Fibroblast of skin of left quadriceps (primary cell): ENCODE results near the gene ISY1.
"Not testable (repeated sequence)": the region's sequence is repeated elsewhere in the genome, so short reads cannot be mapped to it uniquely, and the experiment has no call there.

Experiments
- DNase-seq, 2 experiments: peaks; one replicate each; pipeline ENCODE4 v3.0.0-alpha.2; 2013; ENCODE audit warnings: low read depth in 2 of 2

ISY1 gene

DNA sequence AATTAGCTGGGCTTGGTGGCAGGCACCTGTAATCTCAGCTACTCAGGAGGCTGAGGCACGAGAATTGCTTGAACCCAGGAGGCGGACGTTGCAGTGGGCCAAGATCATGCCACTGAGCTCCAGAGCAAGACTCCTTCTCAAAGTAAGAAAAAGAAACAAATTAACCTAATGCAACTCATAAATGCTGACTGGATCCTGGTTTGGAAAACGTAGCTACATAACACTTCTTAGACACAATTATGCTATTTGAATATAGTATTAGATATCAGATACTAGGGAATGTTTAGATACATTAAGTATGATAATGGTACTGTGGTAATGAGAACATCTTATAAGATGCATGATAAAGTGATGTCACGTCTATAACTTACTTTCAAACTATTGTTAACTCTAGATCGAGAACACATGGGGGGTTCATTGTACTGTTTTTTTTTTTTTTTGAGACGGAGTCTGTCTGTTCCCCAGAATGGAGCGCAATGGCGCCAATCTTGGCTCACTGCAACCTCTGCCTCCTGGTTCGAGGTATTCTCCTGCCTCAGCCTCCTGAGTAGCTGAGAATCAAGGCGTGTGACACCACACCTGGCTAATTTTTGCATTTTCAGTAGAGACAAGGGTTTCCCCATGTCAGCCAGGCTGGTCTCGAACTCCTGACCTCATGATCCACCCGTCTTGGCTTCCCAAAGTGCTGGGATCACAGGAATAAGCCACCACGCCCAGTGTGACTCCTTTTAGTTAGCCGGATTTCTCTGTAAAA, 5.9 kb upstream of the ISY1 start:
- no peak for DNase-seq

DNA sequence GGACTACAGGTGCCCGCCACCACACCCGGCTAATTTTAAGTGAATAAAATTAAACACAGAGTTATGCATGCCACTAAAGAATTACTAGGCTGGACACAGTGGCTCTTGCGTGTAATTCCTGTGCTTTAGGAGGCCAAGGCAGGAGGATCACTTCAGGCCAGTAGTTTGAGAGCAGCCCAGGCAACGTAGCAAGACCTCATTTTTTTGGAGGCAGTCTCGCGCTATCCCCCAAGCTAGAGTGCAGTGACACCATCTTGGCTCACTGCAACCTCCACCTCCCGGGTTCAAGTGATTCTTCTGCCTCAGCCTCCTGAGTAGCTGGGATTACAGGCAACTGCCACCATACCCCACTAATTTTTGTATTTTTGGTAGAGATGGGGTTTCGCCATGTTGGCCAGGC, 4.7 kb upstream of the ISY1 start:
- not testable (repeated sequence) for DNase-seq

DNA sequence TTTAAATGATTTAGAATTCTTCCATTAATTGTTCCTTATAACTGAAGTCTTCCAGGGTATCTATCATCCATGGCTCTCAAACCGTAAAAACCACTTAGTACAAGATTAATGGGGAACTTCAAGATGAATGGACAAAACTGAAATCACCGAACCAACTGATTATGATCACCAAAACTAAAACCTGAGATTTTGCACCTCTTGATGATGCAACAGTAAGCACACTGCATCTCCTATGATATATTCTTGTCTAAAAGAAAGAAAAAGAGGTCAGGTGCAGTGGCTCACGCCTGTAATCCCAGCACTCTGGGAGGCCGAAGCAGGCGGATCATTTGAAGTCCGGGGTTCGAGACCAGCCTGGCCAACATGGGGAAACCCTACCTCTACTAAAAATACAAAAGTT, 3.6 kb upstream of the ISY1 start:
- DNase-seq, result no peak

DNA sequence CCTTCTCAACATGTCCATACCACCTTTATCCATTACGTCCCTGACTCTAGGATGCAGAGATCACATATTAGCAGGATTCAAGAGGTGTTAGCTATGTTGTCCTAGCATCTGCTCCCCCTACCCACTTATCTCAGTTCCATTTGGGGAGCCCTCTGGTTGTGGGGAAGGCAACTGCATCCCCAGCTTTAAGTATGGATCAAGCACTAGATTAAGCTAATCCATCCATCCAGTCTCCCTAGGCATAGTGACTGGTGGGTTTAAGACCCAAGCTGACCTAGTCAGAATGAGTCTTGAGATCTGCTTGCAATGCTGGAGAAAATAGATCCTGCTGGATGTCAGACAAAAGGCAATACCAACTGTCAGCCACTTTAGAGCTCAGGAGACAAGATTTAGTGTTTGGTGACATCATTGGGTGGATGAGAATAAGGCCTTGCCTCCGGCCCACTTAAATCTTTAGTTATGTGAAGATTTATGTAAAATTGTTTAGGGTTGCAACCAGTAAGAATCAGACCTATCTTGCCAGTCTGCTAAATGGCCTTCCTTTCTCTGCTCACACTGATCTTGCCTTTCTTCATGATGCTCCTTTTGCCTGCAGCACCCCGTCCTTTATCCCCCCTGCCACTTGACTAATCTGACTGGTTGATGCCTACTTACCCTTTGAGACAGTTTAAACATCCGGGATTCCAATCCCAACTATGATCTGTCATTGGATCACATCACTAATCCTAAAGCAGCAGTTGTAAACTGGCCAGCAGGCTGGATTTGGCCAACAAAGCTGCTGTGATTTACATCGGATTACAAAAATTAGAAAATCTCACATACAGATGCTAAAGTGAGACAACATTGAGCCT, 2.1 kb upstream of the ISY1 start:
- no peak for DNase-seq

DNA sequence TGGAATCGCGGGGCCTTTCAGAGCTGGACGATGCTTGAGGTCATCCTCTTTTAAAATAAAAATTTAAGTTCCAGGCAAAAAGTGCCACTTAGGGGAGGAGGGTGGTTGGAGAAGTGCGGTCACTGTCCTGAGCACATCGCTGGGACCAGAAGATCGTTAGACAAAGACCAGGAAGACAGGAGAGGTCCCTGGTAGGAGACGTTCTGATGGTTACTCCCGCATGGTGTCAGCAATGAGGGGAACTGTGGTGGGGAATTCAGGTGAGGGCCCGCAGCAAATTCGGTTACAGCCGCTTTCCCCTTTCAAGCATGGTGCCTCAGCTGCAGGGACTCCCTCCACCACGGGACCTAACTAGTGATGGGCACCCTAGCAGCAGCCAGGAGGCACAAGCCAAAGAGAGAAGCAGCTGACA, 1.0 kb upstream of the ISY1 start:
- DNase-seq, result no peak

DNA sequence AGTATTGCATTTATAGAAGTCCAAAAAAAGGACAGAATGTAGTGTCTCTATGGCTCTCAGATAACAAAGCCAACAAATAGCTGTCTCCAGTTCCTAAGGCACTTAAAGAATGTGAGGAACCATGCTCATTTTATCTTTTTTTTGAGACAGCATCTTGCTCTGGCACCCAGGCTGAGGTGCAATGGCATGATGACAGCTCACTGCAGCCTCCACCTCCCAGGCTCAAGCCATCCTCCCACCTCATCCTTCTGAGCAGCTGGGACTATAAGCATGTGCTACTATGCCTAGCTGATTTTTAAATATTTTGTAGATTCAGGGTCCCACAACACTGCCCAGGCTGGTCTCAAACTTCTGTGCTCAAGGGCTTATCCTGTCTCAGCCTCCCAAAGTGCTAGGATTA, 16.1 kb downstream of the ISY1 start:
- no peak for DNase-seq

DNA sequence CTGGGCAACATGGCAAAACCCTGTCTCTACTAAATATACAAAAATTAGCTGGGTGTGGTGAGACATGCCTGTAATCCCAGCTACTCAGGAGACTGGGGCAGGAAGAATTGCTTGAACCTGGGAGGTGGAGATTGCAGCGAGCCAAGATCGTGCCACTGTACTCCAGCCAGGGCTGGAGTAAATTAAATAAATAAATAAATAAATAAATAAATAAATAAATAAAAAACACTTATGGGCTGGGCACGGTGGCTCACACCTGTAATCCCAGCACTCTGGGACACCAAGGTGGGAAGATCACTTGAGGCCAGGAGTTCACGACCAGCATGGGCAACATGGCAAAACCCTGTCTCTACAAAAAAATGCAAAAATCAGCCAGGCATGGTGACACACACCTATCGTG, 19.9 kb downstream of the ISY1 start:
- not testable (repeated sequence) for DNase-seq

DNA sequence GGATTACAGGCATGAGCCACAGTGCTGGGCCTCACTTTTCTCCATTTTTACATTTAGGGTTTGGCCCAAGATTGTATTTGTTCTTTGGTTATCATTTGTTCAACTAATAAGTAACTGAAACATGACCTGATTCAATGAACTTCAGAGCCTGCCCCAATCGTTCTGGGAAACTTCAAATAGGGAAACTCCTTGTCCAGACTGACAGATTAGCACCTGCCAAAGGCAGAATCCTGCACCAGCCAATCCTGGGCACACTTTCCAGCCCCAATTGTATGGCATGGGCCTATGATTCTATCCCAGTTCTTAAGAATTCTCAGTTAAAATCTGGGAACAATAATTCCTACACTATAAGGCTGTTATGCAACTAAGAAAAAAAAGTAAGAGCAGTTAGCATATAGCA, 21.0 kb downstream of the ISY1 start:
- no peak for DNase-seq

DNA sequence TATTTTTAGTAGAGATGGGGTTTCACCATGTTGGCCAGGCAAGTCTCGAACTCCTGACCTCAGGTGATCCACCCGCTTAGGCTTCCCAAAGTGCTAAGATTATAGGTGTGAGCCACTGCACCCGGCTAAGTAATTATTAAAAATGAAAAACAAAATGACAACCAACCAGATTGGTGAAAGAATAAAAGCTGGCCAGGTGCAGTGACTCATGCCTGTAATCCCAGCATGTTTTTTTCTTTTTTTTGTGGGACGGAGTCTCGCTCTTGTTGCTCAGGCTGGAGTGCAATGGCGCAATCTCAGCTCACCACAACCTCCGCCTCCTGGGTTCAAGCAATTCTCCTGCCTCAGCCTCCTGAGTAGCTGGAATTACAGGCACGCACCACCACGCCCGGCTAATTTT, 24.6 kb downstream of the ISY1 start:
- DNase-seq, result not testable (repeated sequence)

DNA sequence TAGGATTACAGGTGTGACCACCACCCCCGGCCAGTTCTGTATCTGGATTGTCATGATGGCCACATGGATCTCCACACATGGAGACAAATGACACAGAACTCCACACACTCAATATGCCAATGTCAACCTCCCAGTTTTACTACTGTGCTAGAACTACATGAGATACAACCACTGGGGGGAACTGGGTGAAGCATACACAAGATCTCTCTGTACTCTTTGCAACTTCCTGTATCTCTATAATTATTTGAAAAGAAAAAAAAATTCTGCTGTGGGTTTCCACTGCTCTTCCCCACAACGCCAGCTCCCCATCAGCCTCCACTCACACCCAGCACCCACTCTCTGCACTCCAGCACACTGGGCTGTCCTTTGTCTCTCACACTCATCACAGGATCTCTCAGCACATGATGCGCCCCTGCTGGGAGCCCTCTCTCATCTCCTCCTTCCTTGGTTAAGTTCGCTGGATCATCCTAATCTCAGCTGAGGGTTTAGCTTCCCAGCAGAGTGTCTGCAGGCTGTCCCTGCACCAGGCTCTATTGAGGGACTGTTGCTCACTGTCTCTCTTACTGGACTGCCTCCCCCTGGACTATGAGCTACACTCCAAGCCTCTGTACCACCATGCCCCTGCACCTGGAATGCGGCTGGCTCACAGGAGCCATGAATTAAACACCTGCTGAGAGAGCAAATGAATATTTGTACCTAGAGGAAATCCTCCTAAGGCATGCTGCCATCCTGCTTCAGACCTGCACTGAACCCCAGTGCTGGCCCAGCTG, 28.6 kb downstream of the ISY1 start:
- no peak for DNase-seq

DNA sequence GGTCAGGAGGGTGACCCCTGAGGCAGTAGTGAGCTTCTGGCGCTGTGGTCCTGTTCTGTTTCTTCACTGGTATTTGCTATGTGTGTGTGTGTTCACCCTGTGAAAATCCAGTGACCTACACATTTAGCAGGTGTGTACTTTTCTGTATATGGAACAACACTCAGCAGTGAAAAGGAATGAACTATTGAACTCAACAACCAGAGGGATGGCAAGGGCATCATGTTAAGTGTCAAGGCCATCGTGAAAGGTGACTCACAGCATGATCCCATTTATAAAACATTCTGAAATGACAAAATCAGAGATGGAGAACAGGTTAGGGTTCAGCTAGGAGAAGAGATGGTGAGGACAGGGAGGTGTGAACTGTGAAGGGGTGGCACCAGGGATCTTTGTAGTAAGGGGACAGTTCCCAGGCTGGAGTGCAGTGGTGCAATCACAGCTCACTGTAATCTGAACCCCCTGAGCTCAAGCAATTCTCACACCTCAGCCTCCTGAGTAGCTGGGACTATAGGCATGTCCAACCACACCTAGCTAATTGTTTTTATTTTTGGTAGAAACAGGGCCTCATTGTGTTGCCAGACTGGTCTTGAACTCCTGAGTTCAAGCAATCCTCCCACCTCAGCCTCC, 29.3 kb downstream of the ISY1 start:
- no peak for DNase-seq

DNA sequence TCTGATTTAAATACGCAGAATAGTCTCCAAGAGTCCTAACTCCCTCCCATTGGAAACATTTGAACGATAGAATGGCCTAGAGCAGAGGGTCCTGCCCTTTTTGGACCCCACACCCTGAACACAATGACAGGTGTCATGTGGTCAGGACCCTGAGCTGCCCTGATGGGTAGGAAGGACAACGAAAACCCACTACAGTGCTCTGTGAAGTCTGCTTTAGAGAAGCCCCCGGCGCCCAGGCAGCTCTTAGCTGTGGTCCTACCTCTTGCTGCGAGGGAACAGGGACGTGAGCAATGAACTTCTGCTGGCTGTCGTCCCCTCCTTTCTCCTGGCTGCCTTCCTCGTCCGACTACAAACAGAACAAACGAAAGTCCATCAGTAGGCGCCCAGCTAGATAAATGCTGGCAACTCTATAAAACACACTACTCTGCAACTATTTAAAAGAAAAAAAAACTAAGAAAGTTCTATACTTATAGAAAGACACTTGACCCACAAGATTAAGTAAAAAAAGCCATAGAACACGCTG, 30.5 kb downstream of the ISY1 start:
- DNase-seq, result no peak

DNA sequence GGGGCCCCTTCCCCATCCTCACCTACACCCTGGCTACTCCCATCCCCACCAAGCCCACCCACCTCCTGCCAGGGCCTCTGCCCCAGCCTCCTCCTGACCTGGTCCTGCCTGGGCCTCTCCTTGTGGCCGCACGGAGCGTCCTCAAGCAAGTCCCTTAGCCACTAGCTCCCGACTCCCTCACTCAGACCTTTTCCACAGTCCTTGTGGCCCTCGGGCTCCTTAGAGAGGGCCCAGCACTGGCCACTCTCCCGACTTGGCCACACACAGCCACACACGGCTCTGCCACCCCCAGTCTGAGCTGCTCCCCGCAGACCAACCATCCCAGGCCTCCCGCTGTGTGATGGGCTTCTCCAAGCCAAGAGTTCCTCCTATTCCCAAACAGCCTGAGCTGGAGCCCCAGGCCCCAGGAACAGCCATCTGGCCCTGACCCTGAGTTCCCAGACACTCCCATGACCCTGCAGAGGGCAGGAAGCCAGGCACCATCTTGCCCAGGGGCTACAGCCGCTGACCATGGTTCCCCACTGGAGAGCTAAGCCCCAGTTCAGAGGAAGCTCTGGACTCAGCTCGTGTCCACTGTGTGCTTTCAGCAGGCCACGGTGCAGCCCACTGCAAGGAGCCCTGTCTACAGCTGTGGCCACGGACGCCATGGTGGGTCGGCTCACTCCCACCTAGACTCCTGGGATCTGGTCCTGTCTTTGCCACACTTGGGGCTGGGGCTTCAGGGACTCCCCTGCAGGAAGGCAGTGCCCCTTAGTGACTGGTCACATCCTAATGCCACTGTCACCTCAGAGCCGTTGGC, 32.3 kb downstream of the ISY1 start:
- DNase-seq, result no peak

DNA sequence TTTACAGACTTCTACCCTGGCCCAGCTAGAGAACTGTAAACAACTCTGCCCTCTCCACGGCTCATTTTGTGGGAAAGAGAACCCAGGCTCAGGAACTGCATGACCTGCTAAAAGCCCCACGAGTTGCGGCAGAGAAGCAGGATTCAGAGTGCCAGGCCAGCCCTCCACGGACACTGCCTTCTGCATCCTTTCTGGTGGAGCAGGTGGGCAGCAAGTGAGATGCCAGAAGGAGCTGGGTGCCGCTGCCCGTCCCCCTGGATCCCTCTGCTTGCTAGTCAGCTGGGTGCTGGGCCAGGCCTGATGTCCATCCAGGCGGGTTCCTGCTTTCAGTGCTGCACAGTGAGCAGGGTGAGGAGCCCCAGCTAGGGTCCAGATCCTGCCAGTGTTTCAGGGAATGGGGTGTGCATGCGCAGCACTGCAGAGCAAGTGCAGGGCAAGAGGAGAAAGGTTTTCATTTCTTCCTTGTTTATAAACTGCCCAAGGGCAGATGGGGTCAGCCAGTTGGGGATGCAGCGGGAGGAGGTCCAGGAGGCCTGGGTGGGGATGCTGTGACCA, 34.1 kb downstream of the ISY1 start:
- no peak for DNase-seq

DNA sequence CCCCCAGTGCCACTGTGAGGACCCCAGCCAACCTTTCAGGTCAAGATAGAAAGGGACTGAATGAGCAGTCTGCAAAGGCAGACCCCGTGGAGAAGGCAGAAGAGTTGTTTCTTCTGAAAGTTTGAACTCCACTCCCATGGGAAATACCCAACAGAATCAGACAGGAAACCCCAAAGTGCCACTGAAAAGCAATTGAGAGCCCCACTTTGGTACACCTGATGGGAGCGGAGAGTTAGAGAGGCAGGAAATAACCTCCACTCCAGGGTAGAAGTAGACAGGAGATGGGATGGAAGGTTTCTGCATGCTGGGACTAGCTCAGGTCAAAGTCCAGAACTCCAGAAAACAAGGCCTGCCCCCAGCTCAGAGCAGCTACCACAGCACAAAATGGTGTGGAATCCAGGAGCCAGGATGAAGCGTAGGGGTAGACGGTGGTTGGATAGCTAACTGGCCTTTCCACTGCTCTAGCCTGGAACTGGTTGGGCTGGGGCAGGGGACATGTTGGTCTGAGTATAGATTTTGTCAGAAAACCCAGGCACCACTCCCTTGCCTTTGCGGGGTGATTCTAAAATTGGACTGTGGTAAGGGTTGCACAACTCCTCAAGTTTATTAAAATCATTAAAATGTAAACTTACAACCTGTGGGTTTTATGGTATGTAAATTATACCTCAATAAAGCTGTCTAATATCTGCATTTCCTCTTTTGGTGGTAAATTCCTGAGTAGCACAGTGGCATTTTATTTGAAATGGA, 37.4 kb downstream of the ISY1 start:
- peak in 1 of 2 experiments; percentile 36 for DNase-seq

DNA sequence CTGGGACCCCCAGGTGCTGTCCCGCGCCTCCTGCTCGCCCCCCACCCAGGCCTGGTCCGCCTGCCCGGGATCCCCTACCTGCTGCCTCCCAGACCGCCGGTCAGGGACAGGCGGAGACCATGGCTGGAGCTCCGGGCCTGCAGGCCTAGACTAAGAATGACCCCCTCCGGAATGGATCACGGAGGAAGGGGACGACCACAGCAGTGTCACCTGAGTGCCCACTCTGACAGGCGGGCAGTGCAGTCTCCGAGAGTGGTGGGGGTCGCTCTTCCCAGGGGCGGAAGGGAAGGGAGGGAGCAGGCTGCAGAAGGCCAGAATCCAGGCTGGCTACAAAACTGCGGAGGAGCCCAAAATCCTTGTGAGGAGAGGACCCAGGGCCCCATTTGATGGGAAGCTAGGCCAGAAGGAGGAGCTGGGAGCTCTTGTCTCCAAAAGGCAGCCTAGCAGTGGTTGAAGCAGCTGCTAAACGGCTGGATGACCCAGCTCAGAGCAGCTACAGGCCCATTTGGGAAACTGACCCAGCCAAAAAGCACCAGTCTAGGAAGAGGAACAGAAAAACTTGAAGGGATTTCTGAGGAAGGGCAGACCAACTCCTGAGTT, 38.4 kb downstream of the ISY1 start:
- no peak for DNase-seq

DNA sequence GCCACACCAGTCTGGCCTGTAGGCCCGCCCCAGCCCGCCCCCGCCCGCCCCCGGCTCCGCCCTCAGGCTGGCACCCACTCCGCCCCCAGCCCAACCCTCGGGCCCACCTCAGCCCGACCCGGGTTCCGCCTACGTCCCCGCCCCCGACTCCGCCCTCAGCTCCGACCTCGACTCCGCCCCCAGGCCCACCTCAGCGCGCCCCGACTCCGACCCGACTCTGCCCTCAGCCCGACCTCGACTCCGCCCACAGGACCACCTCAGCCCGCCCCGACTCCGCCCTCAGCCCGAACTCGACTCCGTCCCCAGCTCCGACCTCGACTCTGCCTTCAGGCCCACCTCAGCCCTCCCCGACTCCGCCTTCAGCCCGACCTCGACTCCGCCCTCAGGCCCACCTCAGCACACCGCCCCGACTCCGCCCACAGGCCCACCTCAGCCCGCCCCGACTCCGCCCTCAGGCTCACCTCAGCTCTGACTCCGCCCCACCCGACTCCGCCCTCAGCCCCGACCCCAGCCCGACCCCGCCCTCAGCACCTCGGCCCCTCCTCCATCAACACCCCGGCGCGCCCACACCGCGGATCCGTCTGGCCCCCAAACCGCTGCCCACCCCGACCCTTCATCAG, 39.0 kb downstream of the ISY1 start, which contains the start of gene RAB43:
Gene RAB43 (minus strand): TSS at position 13 of the 620 bp plus-strand sequence. CDS start 315 bp downstream, outside the sequence.
- DNase-seq, result peak; percentile 51 to 52

DNA sequence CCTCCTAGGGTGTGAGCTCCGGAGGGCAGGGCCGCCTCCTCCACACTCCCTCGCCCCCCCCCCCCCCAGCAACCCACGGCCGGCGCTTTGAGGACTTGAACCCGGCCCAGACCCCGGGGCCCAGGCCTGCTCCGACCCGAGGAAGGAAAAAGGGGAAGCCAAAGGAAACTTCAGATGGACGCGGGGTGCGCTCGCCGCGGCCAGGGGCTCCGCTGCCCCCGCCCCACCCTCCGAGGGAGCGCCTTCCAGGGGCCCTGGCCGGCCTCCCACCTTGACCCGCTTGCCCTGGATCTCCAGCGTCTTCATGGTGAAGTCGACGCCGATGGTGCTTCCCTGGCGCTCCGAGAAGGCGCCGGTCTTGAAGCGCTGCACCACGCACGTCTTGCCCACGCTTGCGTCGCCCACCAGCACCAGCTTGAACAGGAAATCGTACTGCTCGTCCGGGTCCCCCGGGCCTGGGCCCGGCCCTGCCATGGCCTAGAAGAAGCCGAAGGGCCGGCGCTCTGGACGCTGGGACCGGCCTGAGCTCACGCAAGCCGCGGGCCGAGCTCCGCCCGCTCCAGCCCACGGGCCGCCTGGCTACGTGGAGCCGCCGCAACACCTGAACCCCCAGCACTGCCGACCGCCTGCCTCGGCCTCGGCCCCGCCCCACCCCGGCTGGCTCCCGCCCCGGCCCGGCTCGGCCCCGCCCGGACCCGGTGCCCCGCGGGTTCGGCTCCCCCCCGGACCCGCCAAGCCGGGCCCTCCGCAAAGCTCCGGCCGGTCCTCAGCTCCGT, 39.7 kb downstream of the ISY1 start:
- DNase-seq, result no peak
